PC-3 (cell line): ENCODE measurements around the gene ZNF860. TPM values are rescaled to one million over a fixed set of nuclear protein-coding genes. Genes with fewer than 3 reads are reported as not detected.

Experiments
- ATAC-seq: fragments of 200-7000 bp; cut with Tn5 transposase; 2 replicates; pipeline ENCODE4 v1.9.1; 2020; ENCODE audit warnings: mild to moderate bottlenecking, moderate library complexity
- BruUV-seq: library from RNA; stranded (reverse); fragments of 400-500 nt; replicated peaks from 2 replicates; lab custom pipeline; 2021; lab: Mats Ljungman, UMichigan
- CTCF ChIA-PET: fragments of 300-600 bp; sonication (Branson Sonifier 250); formaldehyde crosslinking; loops from one replicate; lab custom pipeline; 2022; ENCODE audit warnings: antibody characterized with exemption; lab: Charles Lee
- POLR2A ChIA-PET: fragments of 300-600 bp; sonication (Branson Sonifier 250); formaldehyde crosslinking; loops from one replicate; lab custom pipeline; 2022; ENCODE audit warnings: antibody characterized with exemption; ENCODE audit not compliant: unreplicated experiment; lab: Charles Lee
- DNase-seq: peaks from one replicate; pipeline ENCODE4 v3.0.0-alpha.2; 2015
- H2AFZ ChIP-seq: fragments of 300-600 bp; sonication (generic); 2 replicates; pipeline ENCODE4 v1.6.0; 2016; ENCODE audit warnings: antibody characterized with exemption, low read length
- H3F3A ChIP-seq: fragments of 300-600 bp; sonication (generic); one replicate; pipeline ENCODE4 v1.6.0; 2017; ENCODE audit warnings: antibody characterized with exemption, low read length, control low read depth, mild to moderate bottlenecking; ENCODE audit not compliant: unreplicated experiment
- H3K27ac ChIP-seq: fragments of 300-600 bp; sonication (generic); 2 replicates; pipeline ENCODE4 v1.5.1; 2016; ENCODE audit warnings: mild to moderate bottlenecking, low read length
- H3K27me3 ChIP-seq: fragments of 300-600 bp; sonication (generic); 2 replicates; pipeline ENCODE4 v1.6.1; 2016; ENCODE audit warnings: low read length, mixed read lengths
- H3K36me3 ChIP-seq: fragments of 300-600 bp; sonication (generic); 2 replicates; pipeline ENCODE4 v1.6.1; 2016; ENCODE audit warnings: low read depth, mixed run types, low read length, mixed read lengths
- H3K4me1 ChIP-seq: fragments of 300-600 bp; sonication (generic); 2 replicates; pipeline ENCODE4 v1.5.1; 2016; ENCODE audit warnings: low read length; ENCODE audit not compliant: insufficient read depth
- H3K4me2 ChIP-seq: fragments of 300-600 bp; sonication (generic); 2 replicates; pipeline ENCODE4 v1.6.0; 2016; ENCODE audit warnings: low read length
- H3K4me3 ChIP-seq: fragments of 300-600 bp; sonication (generic); 2 replicates; pipeline ENCODE4 v1.5.1; 2016; ENCODE audit warnings: mild to moderate bottlenecking, low read length, mixed read lengths
- H3K79me2 ChIP-seq: fragments of 300-600 bp; sonication (generic); 2 replicates; pipeline ENCODE4 v1.6.1; 2017; ENCODE audit warnings: low read length, mixed read lengths
- H3K9ac ChIP-seq: fragments of 300-600 bp; sonication (generic); 2 replicates; pipeline ENCODE4 v1.6.0; 2016; ENCODE audit warnings: mild to moderate bottlenecking, low read length
- H3K9me2 ChIP-seq: fragments of 300-600 bp; sonication (generic); replicated peaks from 2 replicates; pipeline ENCODE4 v1.6.1; 2016; ENCODE audit warnings: mixed run types, low read length, mixed read lengths
- H3K9me3 ChIP-seq: fragments of 300-600 bp; sonication (generic); 2 replicates; pipeline ENCODE4 v1.6.1; 2016; ENCODE audit warnings: low read length, mixed read lengths
- H4K20me1 ChIP-seq: fragments of 300-600 bp; sonication (generic); 2 replicates; pipeline ENCODE4 v1.6.1; 2016; ENCODE audit warnings: low read length, mixed read lengths
- EZH2 ChIP-seq: fragments of 300-600 bp; sonication (generic); IDR thresholded peaks from one replicate; pipeline ENCODE4 v1.6.1; 2017; ENCODE audit warnings: antibody characterized with exemption, mild to moderate bottlenecking, low read length; ENCODE audit not compliant: unreplicated experiment
- EZH2phosphoT487 ChIP-seq: fragments of 300-600 bp; sonication (generic); IDR thresholded peaks from 2 replicates; pipeline ENCODE4 v1.6.1; 2018; ENCODE audit warnings: mild to moderate bottlenecking, antibody characterized with exemption, low read length, borderline replicate concordance
- intact Hi-C: fragments of 100-400 bp; cut with micrococcal nuclease; formaldehyde crosslinking; loops from 2 replicates; pipeline ENCODE4 v1.9.0; 2023
- total RNA-seq: library from RNA; depleted of rRNA; stranded (reverse); fragments of >200 nt; gene quantifications from 2 replicates; pipeline ENCODE4 v1.2.3, GENCODE V29; 2014
- TF ChIP-seq, protein P1 (sequence below): fragments of 300-600 bp; sonication (generic); conservative IDR thresholded peaks from 2 replicates; pipeline ENCODE4 v1.5.1; 2017; ENCODE audit warnings: antibody characterized with exemption, low read depth, mild to moderate bottlenecking, low read length

The ZNF860 gene
- total RNA-seq, 1 experiment from 2014 or later: 10.5 TPM

DNA sequence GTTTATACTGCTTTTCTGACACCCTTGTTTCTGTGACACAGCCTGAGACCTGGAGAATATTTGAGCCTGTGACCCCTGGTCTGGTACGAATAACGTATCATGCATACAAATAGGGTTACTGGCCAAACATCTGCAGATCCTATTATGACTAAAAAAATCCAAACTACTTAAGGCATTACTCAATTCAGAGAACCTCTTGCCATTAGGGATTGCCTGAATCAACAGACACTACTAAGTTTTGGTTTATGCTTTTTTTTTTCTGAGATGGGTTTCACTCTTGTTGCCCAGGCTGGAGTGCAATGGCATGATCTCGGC, 35.9 kb upstream of the ZNF860 start:
- BruUV-seq: no TSS peak
- DNase-seq: no peak
- no peaks in the 10 kb centered on the region for H3K9me3 ChIP-seq
- no peaks in the 10 kb centered on the region for H3F3A ChIP-seq
- CTCF ChIA-PET: no interaction called here
- H3K9ac ChIP-seq: no peak overlapping the region
- H2AFZ ChIP-seq: no peak overlapping the region
- H3K36me3 ChIP-seq: 0 out of 2 replicates have a peak, but pooled peaks cover 3% of the 10 kb centered on the region
- H3K4me3 ChIP-seq: no peak overlapping the region
- intact Hi-C loops: no loop called here
- no peaks in the 10 kb centered on the region for H3K9me2 ChIP-seq
- H3K4me2 ChIP-seq: no peak overlapping the region
- H3K27ac ChIP-seq: no peak overlapping the region
- peaks cover 8% of the 10 kb centered on the region; the same call in 1 of the 2 replicates for H3K4me1 ChIP-seq
- ATAC-seq: no peak
- no peak for TF ChIP-seq EZH2phosphoT487
- TF ChIP-seq, protein P1, sequence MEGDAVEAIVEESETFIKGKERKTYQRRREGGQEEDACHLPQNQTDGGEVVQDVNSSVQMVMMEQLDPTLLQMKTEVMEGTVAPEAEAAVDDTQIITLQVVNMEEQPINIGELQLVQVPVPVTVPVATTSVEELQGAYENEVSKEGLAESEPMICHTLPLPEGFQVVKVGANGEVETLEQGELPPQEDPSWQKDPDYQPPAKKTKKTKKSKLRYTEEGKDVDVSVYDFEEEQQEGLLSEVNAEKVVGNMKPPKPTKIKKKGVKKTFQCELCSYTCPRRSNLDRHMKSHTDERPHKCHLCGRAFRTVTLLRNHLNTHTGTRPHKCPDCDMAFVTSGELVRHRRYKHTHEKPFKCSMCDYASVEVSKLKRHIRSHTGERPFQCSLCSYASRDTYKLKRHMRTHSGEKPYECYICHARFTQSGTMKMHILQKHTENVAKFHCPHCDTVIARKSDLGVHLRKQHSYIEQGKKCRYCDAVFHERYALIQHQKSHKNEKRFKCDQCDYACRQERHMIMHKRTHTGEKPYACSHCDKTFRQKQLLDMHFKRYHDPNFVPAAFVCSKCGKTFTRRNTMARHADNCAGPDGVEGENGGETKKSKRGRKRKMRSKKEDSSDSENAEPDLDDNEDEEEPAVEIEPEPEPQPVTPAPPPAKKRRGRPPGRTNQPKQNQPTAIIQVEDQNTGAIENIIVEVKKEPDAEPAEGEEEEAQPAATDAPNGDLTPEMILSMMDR: no peak
- POLR2A ChIA-PET: no interaction called here
- no peaks in the 10 kb centered on the region for H3K27me3 ChIP-seq
- H3K79me2 ChIP-seq: peaks cover 75% of the 10 kb centered on the region
- H4K20me1 ChIP-seq: peaks cover 9% of the 10 kb centered on the region; the same call in 1 of the 2 replicates

DNA sequence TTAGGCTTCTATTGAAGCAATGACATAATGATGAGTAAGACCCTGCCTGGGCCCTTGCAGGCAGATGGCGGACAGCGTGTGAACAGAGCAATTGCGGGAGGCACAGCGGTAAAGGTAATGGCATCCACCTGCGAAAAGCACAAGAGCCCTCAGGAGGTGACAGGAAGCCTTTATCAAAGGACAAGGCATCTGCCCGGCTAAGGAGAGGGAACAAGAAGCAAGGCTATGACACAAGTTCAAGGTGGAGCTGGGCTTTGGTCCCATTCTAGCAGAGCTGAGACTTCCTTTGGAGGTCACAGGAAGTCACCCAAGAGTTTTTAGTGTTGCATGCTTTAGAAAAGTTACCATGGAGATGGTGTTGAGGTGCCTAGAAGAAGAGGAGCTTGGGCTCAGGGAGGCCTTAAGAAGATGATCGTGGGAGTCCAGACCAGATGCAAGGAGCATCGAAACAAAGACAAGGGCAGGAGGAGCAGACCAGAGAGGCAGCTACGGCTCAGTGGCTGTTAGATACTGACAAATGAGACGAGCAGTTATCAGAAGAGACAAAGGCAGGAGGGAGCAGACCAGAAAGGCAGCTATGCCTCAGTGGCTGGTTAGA, 35.0 kb upstream of the ZNF860 start:
- peaks cover 9% of the 10 kb centered on the region; the same call in 1 of the 2 replicates for H4K20me1 ChIP-seq
- H2AFZ ChIP-seq: no peak overlapping the region
- peaks cover 8% of the 10 kb centered on the region; the same call in 1 of the 2 replicates for H3K4me1 ChIP-seq
- no peak overlapping the region for H3K9ac ChIP-seq
- H3K27ac ChIP-seq: no peak overlapping the region
- BruUV-seq: no TSS peak
- TF ChIP-seq EZH2phosphoT487 (no peak), EZH2 (no peak)
- TF ChIP-seq, protein P1: no peak
- no peaks in the 10 kb centered on the region for H3K9me3 ChIP-seq
- intact Hi-C loops: no loop called here
- H3F3A ChIP-seq: no peaks in the 10 kb centered on the region
- H3K9me2 ChIP-seq: no peaks in the 10 kb centered on the region
- H3K4me2 ChIP-seq: no peak overlapping the region
- POLR2A ChIA-PET: no interaction called here
- no peaks in the 10 kb centered on the region for H3K27me3 ChIP-seq
- 0 out of 2 replicates have a peak, but pooled peaks cover 3% of the 10 kb centered on the region for H3K36me3 ChIP-seq
- no peak overlapping the region for H3K4me3 ChIP-seq
- CTCF ChIA-PET: no interaction called here
- DNase-seq (peak; percentile 49), ATAC-seq (peak; percentile 78)
- peaks cover 73% of the 10 kb centered on the region for H3K79me2 ChIP-seq

DNA sequence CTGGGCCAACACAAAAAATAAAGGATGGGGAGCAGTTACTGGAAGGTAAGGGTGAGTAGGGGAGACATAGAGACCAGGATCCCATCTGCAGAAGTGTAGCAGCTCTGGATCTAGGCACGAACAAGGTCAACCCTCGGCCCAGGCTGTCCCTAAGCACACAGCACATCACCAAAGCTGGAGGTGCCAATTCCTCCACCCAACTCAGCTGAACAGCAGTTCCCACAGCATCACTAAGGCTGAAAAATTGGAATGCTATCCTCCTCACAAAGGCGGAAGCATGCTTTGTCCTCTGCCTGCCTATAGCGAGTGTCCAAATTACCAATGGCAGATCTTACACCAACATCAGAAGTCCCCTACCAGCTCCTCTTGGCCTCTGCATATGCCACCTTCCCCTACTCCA, 34.4 kb upstream of the ZNF860 start:
- H3K79me2 ChIP-seq: peaks cover 79% of the 10 kb centered on the region
- CTCF ChIA-PET: no interaction called here

More for the DNA sequence above, 34.4 kb upstream of the ZNF860 start:
- H3K9me2 ChIP-seq: no peaks in the 10 kb centered on the region
- no peak overlapping the region for H2AFZ ChIP-seq
- H3K9me3 ChIP-seq: no peaks in the 10 kb centered on the region
- POLR2A ChIA-PET: no interaction called here
- DNase-seq (no peak), ATAC-seq (no peak)
- H3K27me3 ChIP-seq: no peaks in the 10 kb centered on the region
- no peak overlapping the region for H3K4me3 ChIP-seq
- H3K4me1 ChIP-seq: peaks cover 8% of the 10 kb centered on the region; the same call in 1 of the 2 replicates
- H4K20me1 ChIP-seq: peaks cover 10% of the 10 kb centered on the region; the same call in 1 of the 2 replicates
- intact Hi-C loops: no loop called here
- 0 out of 2 replicates have a peak, but pooled peaks cover 3% of the 10 kb centered on the region for H3K36me3 ChIP-seq
- no peak overlapping the region for H3K4me2 ChIP-seq
- H3K27ac ChIP-seq: no peak overlapping the region
- H3F3A ChIP-seq: no peaks in the 10 kb centered on the region
- TF ChIP-seq EZH2 (no peak), EZH2phosphoT487 (no peak)
- TF ChIP-seq, protein P1: no peak
- no peak overlapping the region for H3K9ac ChIP-seq
- no TSS peak for BruUV-seq
